Endothelial cell of umbilical vein (primary cell): ENCODE data around the gene EFCC1.

Source experiments
- EZH2 ChIP-seq: IDR thresholded peaks from 2 replicates; pipeline ENCODE4 v1.6.1; 2012; ENCODE audit warnings: borderline replicate concordance, low read depth, mild to moderate bottlenecking, moderate library complexity, low read length, inconsistent platforms; ENCODE audit not compliant: severe bottlenecking
- FOS ChIP-seq: IDR thresholded peaks from 2 replicates; pipeline ENCODE4 v1.6.1; 2011; ENCODE audit warnings: mild to moderate bottlenecking, low read length, moderate library complexity, borderline replicate concordance; ENCODE audit not compliant: insufficient read depth
- POLR2A ChIP-seq: IDR thresholded peaks from 2 replicates; pipeline ENCODE4 v1.6.1; 2012; ENCODE audit warnings: low read depth, mild to moderate bottlenecking, control low read depth, low read length
- POLR2AphosphoS5 ChIP-seq: IDR thresholded peaks from 2 replicates; pipeline ENCODE4 v1.6.1; 2012; ENCODE audit warnings: low read depth, mild to moderate bottlenecking, control low read depth, low read length, moderate library complexity; ENCODE audit not compliant: insufficient read depth
- TF ChIP-seq, protein P1 (sequence below), 2 donors: IDR thresholded peaks; 1 replicate in 1 of 2; 2 replicates in 1 of 2; pipeline ENCODE4 v1.5.1; 2011; ENCODE audit warnings: low read length in 2 of 2, mild to moderate bottlenecking in 2 of 2, moderate library complexity in 2 of 2, control low read depth in 1 of 2, inconsistent platforms in 1 of 2, low read depth in 1 of 2; ENCODE audit not compliant: insufficient read depth in 1 of 2; ENCODE audit errors: extremely low read depth in 1 of 2

DNA sequence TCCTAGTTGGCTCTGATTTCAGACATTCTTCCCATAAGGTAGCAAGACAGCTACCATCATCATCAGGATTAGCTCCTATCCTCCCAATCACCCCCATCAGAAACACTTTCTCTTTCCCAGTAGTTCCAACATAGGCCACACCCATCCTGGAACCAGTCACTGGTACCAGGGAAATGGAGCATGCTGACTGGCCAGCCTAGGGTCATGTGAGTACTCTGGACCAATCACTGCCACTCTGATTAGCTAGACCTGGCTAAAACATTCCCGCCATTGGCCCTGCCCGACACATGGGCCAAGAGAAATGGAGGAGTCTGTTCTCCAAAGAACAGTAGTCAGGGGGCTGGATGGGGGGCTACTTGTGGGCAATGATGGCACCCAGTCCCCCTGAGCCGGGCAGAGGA is 12.4 kb downstream of the EFCC1 start:
- TF ChIP-seq, protein P1, sequence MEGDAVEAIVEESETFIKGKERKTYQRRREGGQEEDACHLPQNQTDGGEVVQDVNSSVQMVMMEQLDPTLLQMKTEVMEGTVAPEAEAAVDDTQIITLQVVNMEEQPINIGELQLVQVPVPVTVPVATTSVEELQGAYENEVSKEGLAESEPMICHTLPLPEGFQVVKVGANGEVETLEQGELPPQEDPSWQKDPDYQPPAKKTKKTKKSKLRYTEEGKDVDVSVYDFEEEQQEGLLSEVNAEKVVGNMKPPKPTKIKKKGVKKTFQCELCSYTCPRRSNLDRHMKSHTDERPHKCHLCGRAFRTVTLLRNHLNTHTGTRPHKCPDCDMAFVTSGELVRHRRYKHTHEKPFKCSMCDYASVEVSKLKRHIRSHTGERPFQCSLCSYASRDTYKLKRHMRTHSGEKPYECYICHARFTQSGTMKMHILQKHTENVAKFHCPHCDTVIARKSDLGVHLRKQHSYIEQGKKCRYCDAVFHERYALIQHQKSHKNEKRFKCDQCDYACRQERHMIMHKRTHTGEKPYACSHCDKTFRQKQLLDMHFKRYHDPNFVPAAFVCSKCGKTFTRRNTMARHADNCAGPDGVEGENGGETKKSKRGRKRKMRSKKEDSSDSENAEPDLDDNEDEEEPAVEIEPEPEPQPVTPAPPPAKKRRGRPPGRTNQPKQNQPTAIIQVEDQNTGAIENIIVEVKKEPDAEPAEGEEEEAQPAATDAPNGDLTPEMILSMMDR (IDR thresholded peaks at IDR 0.05; ENCODE audit: extremely low read depth in 1 of 2, insufficient read depth in 1 of 2, low read depth in 1 of 2, low read length in 2 of 2), result no peak
- TF ChIP-seq EZH2 (no peak), POLR2A (no peak), FOS (no peak), POLR2AphosphoS5 (no peak)
